Sciatic nerve (tissue), 2 donors: ENCODE measurements around the gene MISP3. TPM values are rescaled to one million over a fixed set of nuclear protein-coding genes. Genes with fewer than 3 reads are reported as not detected.

ENCODE experiments used
- ATAC-seq: fragments of 200-7000 bp; cut with Tn5 transposase; one replicate; pipeline ENCODE4 v1.9.1; 2020; ENCODE audit warnings: mild to moderate bottlenecking, moderate library complexity
- DNase-seq: peaks from one replicate; pipeline ENCODE4 v3.0.0-alpha.2; 2020; ENCODE audit warnings: low spot score
- intact Hi-C: fragments of 100-400 bp; cut with DNase I; formaldehyde crosslinking; loops from one replicate; pipeline ENCODE4 v1.14.2; 2022
- total RNA-seq: library from RNA; stranded (reverse); fragmentation: NEBNext Ultra II Directional; extraction: Animal tissue kit (Norgen Biotek cat#: 25700); gene quantifications from one replicate; pipeline ENCODE4 v1.2.1, GENCODE V29; 2021
- donor health status: DM: no; HTN: no; CAD: no.
- donor health status: DM: no; HTN: no; CAD: no.

Gene MISP3
- total RNA-seq, 1 donor from 2014 or later: 5.6 TPM

DNA sequence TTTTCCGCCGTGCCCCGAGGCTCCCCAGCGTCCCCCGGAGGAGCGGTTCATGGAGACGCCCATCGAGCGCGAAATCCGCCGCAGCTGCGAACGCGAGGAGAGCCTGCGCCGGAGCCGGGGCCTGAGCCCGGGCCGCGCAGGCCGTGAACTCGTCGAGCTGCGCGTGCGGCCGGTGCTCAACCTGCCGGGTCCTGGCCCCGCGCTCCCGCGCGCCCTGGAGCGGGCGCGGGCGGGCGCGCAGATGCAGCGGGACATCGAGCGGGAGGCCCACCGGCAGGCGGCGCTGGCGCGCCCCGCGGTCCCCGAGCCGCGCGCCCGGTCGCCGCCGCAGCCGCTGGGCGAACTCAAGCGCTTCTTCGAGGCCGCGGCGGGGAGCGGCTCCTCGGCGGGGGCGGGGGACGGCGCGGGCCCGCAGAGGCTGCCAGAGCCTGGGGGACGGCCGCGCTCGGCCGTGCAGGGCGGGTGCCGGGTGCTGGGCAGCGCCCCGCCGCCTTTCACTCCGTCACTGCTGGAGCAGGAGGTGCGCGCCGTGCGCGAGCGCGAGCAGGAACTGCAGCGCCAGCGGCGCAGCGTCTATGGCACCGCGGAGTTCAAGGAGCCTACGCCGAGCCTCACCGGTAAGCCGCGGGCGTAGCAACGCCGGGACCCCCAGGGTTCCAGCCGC, 807 bp downstream of the MISP3 start:
- ATAC-seq (peak; percentile 58), DNase-seq (peak; percentile 83)
- intact Hi-C loops: no loop called here

DNA sequence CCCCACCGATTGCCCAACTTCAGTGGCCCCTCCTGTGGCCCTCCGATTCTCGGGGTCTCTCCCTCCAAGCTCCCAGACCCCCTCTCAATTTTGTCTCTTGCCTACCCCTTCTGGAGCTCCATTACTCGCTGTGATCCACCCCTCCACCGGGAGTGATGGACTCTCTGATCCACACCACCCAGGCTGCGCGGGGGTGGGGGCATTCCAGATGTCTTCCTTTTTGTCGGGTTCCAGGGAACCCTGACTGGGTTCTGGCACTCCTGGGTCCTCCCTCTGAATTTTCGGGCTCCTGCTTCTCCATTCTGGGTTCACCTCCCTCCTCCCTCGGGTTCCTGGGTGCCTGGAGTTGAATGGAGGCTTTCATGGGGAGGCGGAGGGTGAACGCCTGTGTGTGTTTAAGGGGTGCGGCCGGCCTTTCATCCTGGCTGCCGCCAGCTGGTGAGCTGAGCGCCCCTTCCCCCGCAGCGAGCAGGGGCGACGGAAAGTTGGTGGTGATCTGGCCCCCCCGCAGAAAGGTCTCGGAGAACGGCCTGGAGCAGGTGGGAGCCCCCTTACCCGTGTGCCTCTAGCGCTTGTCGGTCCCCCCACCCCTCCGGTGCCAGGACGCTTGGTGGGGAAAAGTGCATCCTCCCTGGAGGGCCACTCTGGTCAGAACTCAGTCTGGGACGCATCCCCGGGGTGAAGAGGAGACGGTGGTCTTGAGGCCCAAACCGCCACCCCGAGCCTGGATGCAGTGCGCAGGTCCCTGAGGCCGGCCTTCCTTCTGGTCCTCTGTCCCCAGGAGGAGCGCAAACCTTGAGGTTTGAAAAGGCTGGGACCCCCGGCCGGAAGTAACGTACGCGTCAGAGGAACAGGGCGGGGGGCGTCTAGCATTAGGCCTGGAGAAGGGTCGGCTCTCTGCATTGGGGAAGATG, 1.6 kb downstream of the MISP3 start:
- DNase-seq: no peak
- ATAC-seq: peak; percentile 23
- intact Hi-C loops: no loop called here

DNA sequence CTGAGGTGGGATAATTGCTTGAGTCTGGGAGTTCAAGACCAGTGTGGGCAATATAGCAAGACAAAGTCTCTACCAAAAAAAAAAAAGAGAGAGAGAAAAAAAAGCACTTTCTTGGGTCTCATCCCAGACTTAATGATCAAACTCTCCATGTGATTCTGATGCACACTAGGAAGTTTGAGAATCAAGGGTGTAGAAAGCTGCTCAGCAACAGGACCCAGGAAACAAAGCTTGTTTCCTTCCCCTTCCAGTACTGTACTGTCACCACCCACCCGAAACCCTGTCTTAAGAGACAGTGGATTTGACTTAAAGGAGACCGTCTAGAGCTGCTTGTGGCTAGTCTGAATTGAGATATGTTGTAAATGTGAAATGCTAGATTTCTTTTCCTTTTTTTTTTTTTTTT, 5.8 kb downstream of the MISP3 start:
- DNase-seq (no peak), ATAC-seq (no peak)
- intact Hi-C loops: no loop called here

DNA sequence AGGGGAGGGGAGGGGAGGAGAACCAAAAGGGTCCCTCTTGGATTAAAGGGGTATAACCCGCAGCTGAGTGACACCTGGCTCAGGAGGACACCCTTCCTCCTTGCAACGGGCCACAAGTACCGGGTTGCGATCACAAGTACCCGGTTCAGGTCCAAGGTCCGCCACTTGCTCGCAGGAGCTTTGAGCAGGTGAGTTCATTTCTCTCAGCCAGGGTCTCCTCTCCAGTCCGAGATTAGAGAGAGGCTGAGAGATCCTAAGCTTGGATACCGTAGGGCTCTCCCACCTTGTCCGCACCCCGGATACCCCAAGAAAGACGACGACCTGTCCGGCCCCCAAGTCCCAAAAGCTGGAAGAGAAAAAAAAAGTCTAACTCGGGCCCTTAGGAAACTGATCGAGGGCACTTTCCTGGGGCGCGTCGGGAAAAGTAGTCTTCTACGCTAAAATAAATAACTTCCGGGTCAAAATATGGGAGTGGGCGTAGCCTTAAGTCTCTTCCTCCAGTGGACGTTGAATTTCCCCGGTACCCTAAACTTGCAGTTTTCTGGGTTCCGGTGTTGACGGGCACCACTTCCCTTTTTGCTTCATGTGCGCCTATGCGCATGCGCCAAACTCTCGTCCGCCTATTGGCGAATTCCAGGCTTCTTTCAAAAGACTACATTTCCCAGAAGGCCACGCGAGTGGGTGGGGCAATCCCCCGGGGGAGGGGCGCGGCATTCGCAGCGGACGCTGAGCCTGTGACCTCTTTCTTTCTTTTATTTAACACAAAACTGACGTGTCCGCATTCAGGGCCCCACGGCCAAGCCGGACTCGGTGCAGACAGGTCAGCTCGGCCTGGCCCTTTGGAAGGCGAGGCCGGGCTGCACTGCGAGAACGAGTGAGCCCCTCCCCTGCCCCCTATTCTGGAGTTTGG, 8.6 kb downstream of the MISP3 start:
- peak; percentile 100 for DNase-seq
- intact Hi-C loops: loop anchor here (10.0 kb wide), 1 partner anchor 54 kb away; the partner anchor contains the start of gene ASF1B
- peak; percentile 97 for ATAC-seq

DNA sequence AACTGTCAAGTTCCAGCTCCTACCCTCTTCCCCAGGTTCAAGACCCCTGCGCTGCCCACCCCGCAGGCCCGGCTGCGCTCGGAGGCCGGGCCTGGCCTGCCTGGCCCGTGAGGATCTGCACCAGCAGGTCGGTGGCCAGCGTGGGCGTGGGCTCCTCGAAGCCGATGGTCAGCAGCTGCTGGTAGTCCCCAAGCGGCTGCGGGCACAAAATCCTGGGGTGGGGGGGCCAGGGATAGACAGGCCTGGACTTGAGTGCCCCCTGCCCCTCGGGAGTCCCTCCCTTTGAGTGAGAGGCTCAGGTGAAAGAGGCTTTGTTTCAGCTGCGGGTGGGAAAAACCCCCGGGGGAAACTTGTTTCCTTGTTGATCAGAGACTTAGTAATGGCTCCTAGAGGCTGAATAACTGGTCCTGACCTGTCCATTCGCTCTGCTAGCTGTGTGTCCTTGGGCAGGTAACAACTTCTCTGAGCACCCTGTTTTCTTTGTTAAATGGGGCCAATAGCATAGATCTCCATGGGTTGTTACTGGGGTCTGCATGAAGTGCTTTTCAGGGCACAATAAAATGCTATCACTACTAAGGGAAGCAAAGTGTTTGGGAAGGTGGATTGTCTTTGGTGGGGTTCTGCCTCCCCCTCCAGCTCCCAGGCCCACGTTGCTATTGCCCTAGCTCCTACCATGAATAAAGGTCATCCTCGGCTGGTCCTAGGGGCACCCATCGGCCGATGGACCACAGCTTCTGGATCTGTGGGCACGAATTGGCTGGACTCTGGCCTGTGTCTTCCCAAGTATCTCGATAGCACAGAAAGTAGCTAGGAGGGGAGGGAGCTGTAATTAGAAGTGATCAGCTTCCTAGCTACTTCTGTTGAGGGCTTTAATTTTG, 9.4 kb downstream of the MISP3 start:
- DNase-seq: peak; percentile 81
- no peak for ATAC-seq
- intact Hi-C loops: loop anchor here (10.0 kb wide), 1 partner anchor 53 kb away; the partner anchor contains the start of gene ASF1B

DNA sequence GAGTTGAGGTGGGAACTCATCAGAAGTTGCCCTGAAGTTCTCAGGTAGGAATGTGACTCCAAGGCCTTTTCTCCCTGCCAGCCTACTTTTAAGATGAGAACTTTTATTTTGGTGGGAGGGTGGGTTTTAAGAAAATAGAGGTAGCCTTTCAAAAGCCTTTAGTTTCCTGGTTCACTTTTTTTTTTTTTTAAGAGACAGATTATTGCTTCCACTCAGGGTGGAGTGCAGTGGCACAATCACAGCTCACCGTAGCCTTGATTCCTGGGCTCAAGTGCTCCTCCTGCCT, 10.0 kb downstream of the MISP3 start:
- intact Hi-C loops: loop anchor here (10.0 kb wide), 1 partner anchor 52 kb away; the partner anchor contains the start of gene ASF1B
- DNase-seq: no peak
- ATAC-seq: no peak

DNA sequence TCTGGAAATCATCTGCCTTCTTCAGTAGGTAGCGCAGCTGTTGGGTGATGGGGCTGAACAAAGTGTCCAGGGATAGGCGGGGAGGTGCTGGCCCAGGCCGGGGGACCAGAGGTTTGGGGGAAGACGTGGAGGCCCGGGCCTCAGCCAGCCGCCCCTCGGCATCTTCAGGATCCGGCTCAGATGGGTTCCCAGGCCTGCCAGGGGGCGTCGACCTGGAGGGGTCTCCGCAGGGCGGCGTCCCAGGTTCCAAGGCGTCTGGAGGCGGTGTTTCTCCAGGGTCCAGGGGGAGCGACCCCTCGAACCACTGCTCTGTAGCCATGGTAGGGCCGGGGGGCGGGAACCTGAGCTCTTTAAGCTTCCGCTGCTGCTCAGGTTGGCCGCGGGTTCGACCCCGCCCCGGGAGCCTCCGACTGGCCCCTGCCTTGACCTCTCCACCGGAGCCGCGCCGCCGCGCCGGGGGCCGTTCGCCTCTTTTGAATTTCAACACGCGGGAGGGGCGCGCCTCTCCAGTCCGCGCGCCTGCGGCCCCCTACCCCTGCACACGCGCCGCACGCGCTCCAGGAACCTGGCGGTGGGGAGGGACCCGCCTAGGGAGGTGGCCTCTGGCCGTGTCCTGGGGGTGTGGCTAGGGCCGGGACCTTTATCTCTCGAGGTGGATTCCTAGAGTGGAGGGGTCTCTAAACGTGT, 12.9 kb downstream of the MISP3 start, which contains the start of gene C19orf67:
Gene C19orf67, minus strand, starts transcription at position 475 of the 687 bp plus-strand sequence. Its CDS starts 156 bp downstream, at position 319.
- no peak for ATAC-seq
- no peak for DNase-seq
- intact Hi-C loops: loop anchor here (10.0 kb wide), 1 partner anchor 49 kb away; the partner anchor contains the start of gene ASF1B

DNA sequence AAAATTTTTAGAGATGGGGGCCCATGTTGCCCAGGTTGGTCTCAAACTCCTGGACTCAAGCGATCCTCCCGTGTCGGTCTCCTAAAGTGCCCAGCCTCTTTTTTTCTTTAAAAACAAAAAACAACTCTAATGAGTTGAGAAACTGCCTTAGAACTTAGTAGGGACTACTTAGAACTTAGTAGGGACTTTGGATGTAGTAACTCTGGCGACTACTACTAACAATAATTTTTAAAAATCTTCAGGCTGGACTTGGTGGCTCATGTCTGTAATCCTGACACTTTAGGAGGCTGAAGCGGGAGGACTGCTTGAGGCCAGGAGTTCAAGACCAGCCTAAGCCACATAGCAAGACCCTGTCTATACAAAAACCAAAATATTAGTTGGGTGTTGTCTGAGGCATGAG, 13.5 kb downstream of the MISP3 start:
- DNase-seq: no peak
- intact Hi-C loops: loop anchor here (10.0 kb wide), 1 partner anchor 49 kb away; the partner anchor contains the start of gene ASF1B
- no peak for ATAC-seq

DNA sequence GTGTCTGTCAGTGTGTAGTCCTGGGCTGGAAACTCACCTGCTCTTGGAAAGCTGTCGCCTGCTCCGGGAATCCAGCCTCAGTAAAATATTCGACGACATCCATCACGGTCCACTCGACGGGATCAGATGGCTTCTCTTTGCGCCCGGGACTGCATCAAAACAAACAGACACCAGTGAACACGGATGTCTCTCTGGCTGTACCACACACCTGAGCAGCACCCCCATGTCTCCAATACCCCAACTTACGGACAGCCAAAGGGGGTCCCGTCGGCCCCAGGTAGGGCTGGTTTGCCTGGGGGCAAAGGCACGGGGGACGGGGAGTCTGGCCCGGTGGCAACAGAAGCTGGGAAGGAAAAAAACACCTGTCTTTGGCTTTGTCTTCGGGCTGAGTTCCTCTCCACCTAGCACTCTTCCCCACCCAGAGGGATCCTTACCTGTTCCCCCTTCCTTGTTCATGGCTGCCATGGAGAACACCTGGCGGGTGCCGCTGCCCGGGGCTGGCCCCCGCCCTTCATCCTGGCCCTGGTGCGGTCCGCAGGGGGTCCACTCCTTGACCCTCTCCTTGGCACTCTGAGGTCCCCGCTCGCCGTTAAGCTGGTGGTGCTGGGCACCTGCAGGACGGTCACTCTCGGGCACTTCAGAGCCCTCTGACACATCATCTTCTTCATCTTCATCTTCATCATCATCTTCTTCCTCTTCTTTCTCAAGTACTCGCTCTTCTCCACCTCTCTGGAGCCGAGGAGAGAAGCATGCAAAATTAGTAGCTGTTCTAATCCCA, 16.2 kb downstream of the MISP3 start:
- no peak for DNase-seq
- no peak for ATAC-seq
- intact Hi-C loops: loop anchor here (10.0 kb wide), 1 partner anchor 46 kb away; the partner anchor contains the start of gene ASF1B

DNA sequence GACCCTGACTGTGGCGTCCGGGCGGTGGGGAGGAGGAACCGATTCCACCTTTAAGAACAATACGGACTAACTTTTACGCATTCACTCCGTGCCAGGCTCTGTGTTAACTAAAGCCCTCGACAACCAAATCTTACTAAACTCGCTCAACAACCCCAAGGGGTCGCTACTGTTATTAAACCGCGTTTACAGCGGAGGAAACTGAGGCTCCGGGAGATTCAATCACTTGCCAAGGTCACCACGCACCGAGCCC, 16.8 kb downstream of the MISP3 start:
- DNase-seq: no peak
- intact Hi-C loops: loop anchor here (10.0 kb wide), 1 partner anchor 45 kb away; the partner anchor contains the start of gene ASF1B

DNA sequence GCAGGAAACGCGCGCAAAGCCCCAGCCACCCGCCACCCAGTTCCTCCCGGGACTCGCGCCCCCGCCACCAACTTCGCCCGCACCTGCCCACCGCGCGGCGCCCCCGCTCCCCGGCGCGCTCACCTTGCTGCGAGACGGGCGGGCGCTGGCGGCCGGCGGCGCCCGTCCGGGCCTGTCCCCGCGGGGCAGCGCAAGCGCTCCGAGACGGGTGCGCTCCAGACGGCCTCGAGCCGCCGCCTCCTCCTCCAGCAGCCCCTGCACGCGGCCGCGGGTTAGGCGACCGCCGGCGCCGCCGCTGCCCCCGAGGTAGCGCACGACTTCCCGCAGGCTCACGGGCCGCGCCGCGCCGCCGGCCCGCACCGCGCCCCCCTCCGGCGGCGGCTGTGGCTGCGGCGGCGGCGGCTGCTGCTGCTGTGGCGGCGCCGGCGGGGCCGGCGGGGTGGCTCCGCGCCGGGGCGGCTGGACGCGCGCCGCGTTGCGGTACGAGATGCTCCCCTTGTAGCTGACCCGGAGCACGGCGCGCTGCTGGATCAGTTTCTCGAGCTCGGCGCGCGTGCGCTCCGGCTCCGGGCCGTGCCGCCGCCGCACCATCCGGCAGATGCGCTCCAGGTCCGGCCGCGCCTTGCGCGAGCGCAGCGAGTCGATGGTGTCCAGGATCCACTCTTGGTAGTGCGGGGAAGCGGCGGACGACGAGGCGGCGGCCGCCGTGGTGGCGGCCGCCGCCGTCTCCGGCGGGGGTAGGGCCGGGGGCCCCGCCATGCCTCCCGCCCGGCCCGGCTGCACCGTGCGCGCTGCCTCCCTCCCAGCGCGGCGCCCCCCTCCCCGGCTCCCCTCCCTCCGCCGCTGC, 17.3 kb downstream of the MISP3 start:
- ATAC-seq (no peak), DNase-seq (no peak)
- intact Hi-C loops: loop anchor here (10.0 kb wide), 1 partner anchor 45 kb away; the partner anchor contains the start of gene ASF1B

More for the DNA sequence above, 16.8 kb downstream of the MISP3 start:
- no peak for ATAC-seq

DNA sequence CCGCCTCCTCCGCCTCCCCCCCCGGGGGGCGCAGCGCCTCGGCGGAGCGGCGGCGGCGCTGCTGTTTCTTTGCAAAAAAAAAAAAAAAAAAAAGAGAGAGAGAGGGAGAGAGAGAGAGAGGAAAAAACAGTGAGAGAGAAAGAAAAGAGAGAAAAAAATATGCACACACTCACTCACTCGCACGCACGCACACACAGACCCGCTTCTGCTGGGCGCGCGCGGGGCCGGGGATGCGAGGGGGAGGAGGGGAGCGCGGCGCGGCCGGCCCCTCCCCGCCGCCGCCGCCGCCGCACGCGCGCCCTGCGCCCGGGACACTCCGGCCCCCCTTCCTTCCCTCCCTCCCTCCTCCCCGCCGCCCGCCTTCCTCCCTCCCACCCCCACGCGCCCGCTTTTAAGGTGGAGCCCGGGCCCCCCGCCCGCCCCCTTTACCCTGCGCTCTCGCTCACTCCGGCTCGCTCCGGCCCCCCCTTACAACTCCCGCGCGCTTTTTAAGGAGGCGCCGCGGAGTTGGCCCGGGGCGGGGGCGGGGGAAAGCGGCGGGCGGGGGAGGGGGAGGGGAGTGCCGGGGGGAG, 18.0 kb downstream of the MISP3 start, which contains the start of gene SAMD1:
Gene SAMD1, minus strand, starts transcription at position 243 of the 572 bp plus-strand sequence.
- DNase-seq (peak; percentile 93), ATAC-seq (peak; percentile 79)
- intact Hi-C loops: no loop called here

DNA sequence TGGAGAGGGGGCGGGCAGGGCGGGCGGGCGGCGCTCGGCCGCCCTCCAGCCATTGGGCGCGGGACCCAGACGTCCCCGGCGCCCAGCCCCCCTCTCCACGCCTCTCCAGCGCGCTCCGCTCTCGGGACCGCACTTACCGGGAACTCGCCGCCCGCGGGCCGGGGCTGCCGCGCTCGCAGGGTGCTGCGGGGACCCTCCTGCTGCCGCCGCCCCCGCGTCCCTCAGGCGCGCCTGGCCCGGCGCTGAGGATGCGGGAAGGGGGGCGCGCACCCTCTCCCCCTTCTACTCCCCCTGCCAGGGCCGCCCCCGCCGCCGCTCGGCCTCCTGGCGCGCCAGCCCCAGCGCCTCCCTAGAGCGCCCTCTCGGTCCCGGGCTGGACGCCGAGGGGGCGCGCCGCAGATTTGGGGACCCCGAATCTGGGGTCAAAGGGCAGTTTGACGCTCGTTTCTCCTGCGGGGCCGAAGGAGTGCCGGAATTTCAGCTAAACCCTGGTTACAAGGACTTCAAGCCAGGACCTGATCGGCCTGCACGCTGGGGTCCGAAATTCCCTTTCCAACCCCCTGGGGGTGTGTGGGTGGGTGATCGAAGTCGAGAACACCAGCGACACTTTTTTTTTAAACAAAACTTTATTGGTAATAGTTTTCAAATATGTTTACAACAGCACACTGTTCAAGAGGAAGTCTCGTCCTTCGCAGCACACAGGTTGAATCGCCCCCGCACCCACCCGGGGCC, 18.7 kb downstream of the MISP3 start:
- intact Hi-C loops: no loop called here
- ATAC-seq (peak; percentile 80), DNase-seq (peak; percentile 89)

DNA sequence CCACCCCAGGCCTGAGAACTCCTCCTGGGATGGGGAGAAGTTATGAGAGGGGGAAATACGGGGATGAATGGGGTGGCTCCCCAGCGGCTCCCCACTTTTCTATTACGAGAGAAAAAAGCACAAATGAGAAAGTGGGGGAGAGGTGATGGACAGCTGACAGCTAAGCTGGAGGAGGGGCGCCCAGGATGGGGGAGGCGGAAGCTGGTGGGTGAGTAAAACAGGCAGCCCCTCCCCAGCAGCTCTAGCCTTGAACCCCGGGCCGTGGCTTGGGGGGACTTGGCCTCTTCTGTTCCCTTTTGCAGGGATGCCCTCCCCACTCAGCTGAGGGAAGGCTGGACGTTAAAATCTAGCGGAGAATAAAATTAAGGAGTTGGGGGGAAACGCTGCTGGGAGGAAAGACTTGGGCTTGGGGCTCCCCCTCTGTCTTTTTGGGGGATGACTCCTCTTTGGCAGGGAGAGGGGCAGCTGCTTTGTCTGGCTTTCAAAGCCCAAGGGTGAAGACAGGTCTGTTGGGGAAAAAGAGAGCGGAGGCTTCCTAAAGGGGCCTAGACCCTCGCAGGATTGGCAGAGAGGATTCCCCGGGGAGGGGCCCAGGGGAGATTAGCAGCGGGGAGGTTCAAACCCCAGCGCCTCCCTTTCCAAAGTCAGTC, 19.4 kb downstream of the MISP3 start:
- ATAC-seq (peak; percentile 15), DNase-seq (no peak)

More for the DNA sequence above, 19.4 kb downstream of the MISP3 start:
- intact Hi-C loops: no loop called here
